Caco-2 (cell line): Measurements from ENCODE around the gene WDPCP. TPM values are rescaled to one million over a fixed set of nuclear protein-coding genes. Genes with fewer than 3 reads are reported as not detected.
"Not testable (repeated sequence)": the region's sequence is repeated elsewhere in the genome, so short reads cannot be mapped to it uniquely, and the experiment has no call there.

ENCODE experiments used
- BruUV-seq: library from RNA; stranded (reverse); fragments of 400-500 nt; replicated peaks from 2 replicates; lab custom pipeline; 2021; lab: Mats Ljungman, UMichigan
- CTCF ChIA-PET: fragments of 300-600 bp; sonication (Branson Sonifier 250); formaldehyde crosslinking; loops from one replicate; lab custom pipeline; 2022; ENCODE audit warnings: antibody characterized with exemption; lab: Charles Lee
- POLR2A ChIA-PET: fragments of 300-600 bp; sonication (Branson Sonifier 250); formaldehyde crosslinking; loops from one replicate; lab custom pipeline; 2022; ENCODE audit warnings: antibody characterized with exemption; lab: Charles Lee
- DNase-seq, 2 experiments: peaks; one replicate each; pipeline versions ENCODE4 v3.0.0 to v3.0.0-alpha.2; 2020 to 2022
- H3K27me3 ChIP-seq: replicated peaks from 2 replicates; pipeline ENCODE4 v1.6.0; 2011; ENCODE audit warnings: low read length; ENCODE audit not compliant: control insufficient read depth, insufficient read depth
- H3K36me3 ChIP-seq: 2 replicates; pipeline ENCODE4 v1.5.1; 2011; ENCODE audit warnings: low read length; ENCODE audit not compliant: control insufficient read depth, insufficient read depth
- H3K4me1 ChIP-seq: fragments of 250-450 bp; sonication (Bioruptor Pico); 2 replicates; pipeline ENCODE4 v1.5.1; 2020; ENCODE audit warnings: mild to moderate bottlenecking
- H3K4me3 ChIP-seq: 2 replicates; pipeline ENCODE4 v1.5.1; 2011; ENCODE audit warnings: low read depth, mild to moderate bottlenecking, control low read depth, low read length
- H3K9me3 ChIP-seq: fragments of 250-450 bp; sonication (Bioruptor Pico); 2 replicates; pipeline ENCODE4 v1.5.1; 2020; ENCODE audit warnings: mild to moderate bottlenecking, moderate library complexity
- H3K27ac Mint-ChIP-seq: one replicate; pipeline ENCODE4 v1.8.0; 2022; ENCODE audit warnings: mixed read lengths; ENCODE audit not compliant: unreplicated experiment
- H3K27me3 Mint-ChIP-seq: one replicate; pipeline ENCODE4 v1.8.0; 2022; ENCODE audit warnings: mixed read lengths; ENCODE audit not compliant: insufficient read depth, unreplicated experiment
- H3K36me3 Mint-ChIP-seq: one replicate; pipeline ENCODE4 v1.8.0; 2022; ENCODE audit warnings: mild to moderate bottlenecking, mixed read lengths; ENCODE audit not compliant: insufficient read depth, unreplicated experiment
- H3K4me1 Mint-ChIP-seq: one replicate; pipeline ENCODE4 v1.8.0; 2022; ENCODE audit warnings: low read depth, mixed read lengths; ENCODE audit not compliant: unreplicated experiment
- H3K4me3 Mint-ChIP-seq: one replicate; pipeline ENCODE4 v1.8.0; 2022; ENCODE audit warnings: mild to moderate bottlenecking, moderate library complexity, mixed read lengths; ENCODE audit not compliant: unreplicated experiment
- H3K9me3 Mint-ChIP-seq: one replicate; pipeline ENCODE4 v1.8.0; 2022; ENCODE audit warnings: mixed read lengths; ENCODE audit not compliant: unreplicated experiment
- CTCF ChIP-seq, 2 experiments: fragments of 200-600 bp in 1 of 2; IDR thresholded peaks; 1 replicate in 1 of 2; 2 replicates in 1 of 2; pipeline versions ENCODE4 v1.5.1 to v1.8.0; 2011 to 2022; ENCODE audit warnings: antibody characterized with exemption in 1 of 2, control low read depth in 1 of 2, inconsistent platforms in 1 of 2, low read depth in 1 of 2, low read length in 1 of 2, mild to moderate bottlenecking in 1 of 2, moderate library complexity in 1 of 2; ENCODE audit not compliant: insufficient read depth in 1 of 2, severe bottlenecking in 1 of 2, unreplicated experiment in 1 of 2
- intact Hi-C: fragments of 100-400 bp; cut with micrococcal nuclease; formaldehyde crosslinking; loops from one replicate; pipeline ENCODE4 v1.10.0; 2022; ENCODE audit not compliant: unreplicated experiment
- total RNA-seq: library from RNA; stranded (reverse); gene quantifications from 2 replicates; pipeline ENCODE4 v1.2.3, GENCODE V29; 2022

The WDPCP gene
- total RNA-seq, 1 experiment from 2014 or later = 16.2 TPM

DNA sequence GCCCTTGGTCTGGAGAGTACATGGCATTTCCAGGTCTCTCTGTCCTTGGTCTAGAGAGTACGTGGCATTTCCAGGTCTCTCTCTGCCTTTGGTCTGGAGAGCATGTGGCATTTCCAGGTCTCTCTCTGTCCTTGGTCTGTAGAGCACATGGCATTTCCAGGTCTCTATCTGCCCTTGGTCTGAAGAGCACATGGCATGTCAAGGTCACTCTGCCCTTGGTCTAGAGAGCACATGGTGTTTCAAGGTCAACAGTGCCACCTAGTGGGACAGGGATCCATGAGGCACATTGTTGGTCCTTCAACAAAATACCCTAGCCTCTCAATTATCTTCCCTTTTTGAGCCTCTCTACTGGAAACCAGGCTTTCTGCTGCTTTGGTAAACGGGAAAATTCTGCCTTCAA, 287.4 kb downstream of the WDPCP start:
- Mint-ChIP-seq H3K27ac (no peak overlapping the region), H3K4me1 (no peaks in the 10 kb centered on the region), H3K27me3 (no peaks in the 10 kb centered on the region), H3K4me3 (no peak overlapping the region), H3K36me3 (no peaks in the 10 kb centered on the region), H3K9me3 (peaks cover 30% of the 10 kb centered on the region)
- peak in 1 of 2 experiments; percentile 11 for TF ChIP-seq CTCF (IDR thresholded peaks at IDR 0.05; ENCODE audit: insufficient read depth in 1 of 2, low read depth in 1 of 2, low read length in 1 of 2, severe bottlenecking in 1 of 2, unreplicated experiment in 1 of 2)
- peak in 1 of 2 experiments; percentile 18 for DNase-seq
- CTCF ChIA-PET = no interaction called here
- H3K4me1 ChIP-seq = no peaks in the 10 kb centered on the region
- H3K36me3 ChIP-seq = no peaks in the 10 kb centered on the region
- H3K4me3 ChIP-seq = no peak overlapping the region
- intact Hi-C loops = no loop called here
- H3K27me3 ChIP-seq = no peaks in the 10 kb centered on the region
- H3K9me3 ChIP-seq = peaks cover 32% of the 10 kb centered on the region
- no TSS peak for BruUV-seq
- POLR2A ChIA-PET = no interaction called here

DNA sequence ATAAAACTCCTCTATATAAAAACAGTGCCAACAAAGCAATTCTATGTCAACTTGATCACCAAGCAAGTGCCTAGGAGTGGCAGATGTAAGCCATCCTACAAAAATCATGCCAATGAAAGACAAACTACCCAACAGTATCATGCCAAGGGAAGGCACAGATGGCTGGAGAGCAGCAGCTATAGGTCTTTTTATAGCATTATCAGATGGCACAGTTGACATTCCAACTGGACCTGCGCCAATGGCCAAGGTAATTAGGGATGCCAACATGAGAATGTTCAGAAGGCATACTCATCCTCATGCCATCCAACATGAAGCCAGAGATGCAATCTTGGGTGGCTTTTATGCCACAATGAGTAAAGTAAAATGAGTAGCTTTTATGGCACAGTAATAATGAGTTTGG, 300.3 kb downstream of the WDPCP start:
- Mint-ChIP-seq H3K4me1 (no peaks in the 10 kb centered on the region), H3K9me3 (peaks cover 41% of the 10 kb centered on the region), H3K27me3 (no peaks in the 10 kb centered on the region), H3K27ac (no peak overlapping the region), H3K4me3 (no peak overlapping the region), H3K36me3 (no peaks in the 10 kb centered on the region)
- BruUV-seq = no TSS peak
- Histone ChIP-seq H3K9me3 (0 out of 2 replicates have a peak, but pooled peaks cover 5% of the 10 kb centered on the region), H3K4me1 (no peaks in the 10 kb centered on the region), H3K27me3 (no peaks in the 10 kb centered on the region; the same call in 1 of the 2 replicates), H3K4me3 (no peak overlapping the region), H3K36me3 (no peaks in the 10 kb centered on the region)
- no peak for DNase-seq
- ChIA-PET CTCF (no interaction called here), POLR2A (no interaction called here)
- no peak for TF ChIP-seq CTCF (IDR thresholded peaks at IDR 0.05; ENCODE audit: insufficient read depth in 1 of 2, low read depth in 1 of 2, low read length in 1 of 2, severe bottlenecking in 1 of 2, unreplicated experiment in 1 of 2)
- intact Hi-C loops = no loop called here

DNA sequence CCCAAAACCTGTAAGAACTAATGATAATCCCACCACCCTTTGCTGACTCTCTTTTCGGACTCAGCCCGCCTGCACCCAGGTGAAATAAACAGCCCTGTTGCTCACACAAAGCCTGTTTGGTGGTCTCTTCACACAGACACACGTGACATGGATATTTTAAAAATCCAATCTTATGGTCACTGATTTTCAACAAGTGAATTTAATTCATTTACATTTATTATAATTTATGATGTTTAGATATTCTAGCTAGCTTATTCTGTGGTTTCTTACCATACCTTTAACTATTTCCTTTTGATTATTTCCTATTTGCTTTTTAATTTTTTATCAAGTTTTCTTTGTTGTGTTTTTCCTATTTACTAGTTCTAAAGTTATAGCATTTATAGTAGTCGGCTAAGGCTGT, 301.8 kb downstream of the WDPCP start:
- BruUV-seq, H3K4me3 ChIP-seq, H3K36me3 ChIP-seq, H3K9me3 ChIP-seq, H3K27me3 ChIP-seq, H3K27ac Mint-ChIP-seq, intact Hi-C loops, H3K36me3 Mint-ChIP-seq, H3K4me1 ChIP-seq, DNase-seq, H3K4me1 Mint-ChIP-seq, POLR2A ChIA-PET, CTCF ChIA-PET, H3K4me3 Mint-ChIP-seq, H3K27me3 Mint-ChIP-seq: not testable (repeated sequence)
- peaks cover 42% of the 10 kb centered on the region for H3K9me3 Mint-ChIP-seq

GRCh38 chr2:63283273-63283672, 305.0 kb downstream of the WDPCP start:
- no peaks in the 10 kb centered on the region; the same call in 1 of the 2 replicates for H3K27me3 ChIP-seq
- H3K4me1 ChIP-seq = no peaks in the 10 kb centered on the region
- POLR2A ChIA-PET = no interaction called here
- no peak overlapping the region for H3K4me3 Mint-ChIP-seq
- CTCF ChIA-PET = no interaction called here
- H3K36me3 ChIP-seq = no peaks in the 10 kb centered on the region
- no peak overlapping the region for H3K4me3 ChIP-seq
- H3K36me3 Mint-ChIP-seq = no peaks in the 10 kb centered on the region
- peaks cover 44% of the 10 kb centered on the region for H3K9me3 Mint-ChIP-seq
- intact Hi-C loops = no loop called here
- no peak for DNase-seq
- no peak for TF ChIP-seq CTCF (IDR thresholded peaks at IDR 0.05; ENCODE audit: insufficient read depth in 1 of 2, low read depth in 1 of 2, low read length in 1 of 2, severe bottlenecking in 1 of 2, unreplicated experiment in 1 of 2)
- H3K9me3 ChIP-seq = 0 out of 2 replicates have a peak, but pooled peaks cover 5% of the 10 kb centered on the region
- no peak overlapping the region for H3K27ac Mint-ChIP-seq
- no peaks in the 10 kb centered on the region for H3K4me1 Mint-ChIP-seq
- H3K27me3 Mint-ChIP-seq = no peaks in the 10 kb centered on the region
- BruUV-seq = no TSS peak
